ENCODE measurements around the gene FBXL12.

The FBXL12 gene

DNA sequence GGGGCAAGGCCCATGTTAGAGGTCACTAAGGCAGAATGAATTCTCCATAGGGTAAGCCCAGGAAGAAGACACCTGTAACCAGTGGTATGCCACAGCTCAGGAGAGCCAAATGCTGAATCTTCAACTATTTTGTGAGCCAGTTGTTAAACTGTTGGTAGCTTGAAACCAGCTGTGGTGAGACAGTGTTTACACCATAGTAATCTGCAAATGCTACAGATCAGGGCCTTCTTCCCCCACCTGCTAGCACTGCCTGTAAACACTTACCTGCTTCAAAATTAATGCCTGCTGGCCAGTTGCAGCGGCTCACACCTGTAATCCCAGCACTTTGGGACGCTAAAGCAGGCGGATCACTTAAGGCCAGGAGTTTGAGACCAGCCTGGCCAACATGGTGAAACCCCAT, 12.1 kb downstream of the FBXL12 start:
- H3K4me3 ChIP-seq (ENCODE audit: low read length) = no peak overlapping the region
- DNase-seq (ENCODE audit: low read depth) = no peak
- TF ChIP-seq, protein P1, sequence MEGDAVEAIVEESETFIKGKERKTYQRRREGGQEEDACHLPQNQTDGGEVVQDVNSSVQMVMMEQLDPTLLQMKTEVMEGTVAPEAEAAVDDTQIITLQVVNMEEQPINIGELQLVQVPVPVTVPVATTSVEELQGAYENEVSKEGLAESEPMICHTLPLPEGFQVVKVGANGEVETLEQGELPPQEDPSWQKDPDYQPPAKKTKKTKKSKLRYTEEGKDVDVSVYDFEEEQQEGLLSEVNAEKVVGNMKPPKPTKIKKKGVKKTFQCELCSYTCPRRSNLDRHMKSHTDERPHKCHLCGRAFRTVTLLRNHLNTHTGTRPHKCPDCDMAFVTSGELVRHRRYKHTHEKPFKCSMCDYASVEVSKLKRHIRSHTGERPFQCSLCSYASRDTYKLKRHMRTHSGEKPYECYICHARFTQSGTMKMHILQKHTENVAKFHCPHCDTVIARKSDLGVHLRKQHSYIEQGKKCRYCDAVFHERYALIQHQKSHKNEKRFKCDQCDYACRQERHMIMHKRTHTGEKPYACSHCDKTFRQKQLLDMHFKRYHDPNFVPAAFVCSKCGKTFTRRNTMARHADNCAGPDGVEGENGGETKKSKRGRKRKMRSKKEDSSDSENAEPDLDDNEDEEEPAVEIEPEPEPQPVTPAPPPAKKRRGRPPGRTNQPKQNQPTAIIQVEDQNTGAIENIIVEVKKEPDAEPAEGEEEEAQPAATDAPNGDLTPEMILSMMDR (conservative IDR thresholded peaks at IDR 0.05; ENCODE audit: low read length) = no peak

DNA sequence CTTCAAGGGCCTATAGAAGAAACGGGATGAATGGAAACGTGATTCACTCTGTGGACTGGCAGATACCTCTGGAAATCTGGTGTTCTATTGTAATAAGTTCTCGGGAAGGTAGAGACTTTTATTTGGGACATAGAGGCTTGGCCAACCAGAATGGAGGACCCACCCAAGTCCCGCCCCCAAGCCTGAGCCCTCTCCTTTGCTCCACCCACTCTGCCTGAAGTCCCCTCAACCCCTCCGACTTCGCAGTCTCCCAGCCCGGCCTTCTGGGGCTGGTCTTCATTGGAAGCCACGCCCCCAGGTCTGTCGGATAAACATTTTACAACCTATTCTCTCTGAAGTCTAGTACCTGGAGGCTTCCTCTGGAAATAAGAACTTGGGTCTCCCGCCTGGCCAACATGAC, 16.9 kb downstream of the FBXL12 start:
- no peak overlapping the region for H3K4me3 ChIP-seq (ENCODE audit: low read length)
- TF ChIP-seq, protein P1 (conservative IDR thresholded peaks at IDR 0.05; ENCODE audit: low read length) = no peak
- DNase-seq (ENCODE audit: low read depth) = no peak

DNA sequence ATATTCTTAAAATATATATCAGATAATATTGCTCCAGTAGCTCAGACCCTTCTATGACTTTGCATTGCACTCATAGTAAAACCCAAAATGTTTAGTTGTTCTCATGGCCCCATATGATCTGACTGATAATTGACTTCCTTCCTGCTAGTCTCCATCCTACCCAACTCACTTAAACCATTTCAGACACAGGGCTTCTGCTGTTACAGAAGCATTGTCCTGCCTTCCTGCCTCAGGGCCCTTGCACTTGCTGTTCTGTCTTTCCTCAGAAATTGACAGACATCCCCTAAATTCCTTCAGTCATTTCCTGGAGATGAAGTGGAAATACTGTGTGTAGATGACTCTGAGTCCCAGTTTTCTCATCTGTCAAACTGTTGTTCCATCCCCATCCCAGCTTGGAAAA, 19.7 kb downstream of the FBXL12 start:
- no peak for DNase-seq (ENCODE audit: low read depth)

DNA sequence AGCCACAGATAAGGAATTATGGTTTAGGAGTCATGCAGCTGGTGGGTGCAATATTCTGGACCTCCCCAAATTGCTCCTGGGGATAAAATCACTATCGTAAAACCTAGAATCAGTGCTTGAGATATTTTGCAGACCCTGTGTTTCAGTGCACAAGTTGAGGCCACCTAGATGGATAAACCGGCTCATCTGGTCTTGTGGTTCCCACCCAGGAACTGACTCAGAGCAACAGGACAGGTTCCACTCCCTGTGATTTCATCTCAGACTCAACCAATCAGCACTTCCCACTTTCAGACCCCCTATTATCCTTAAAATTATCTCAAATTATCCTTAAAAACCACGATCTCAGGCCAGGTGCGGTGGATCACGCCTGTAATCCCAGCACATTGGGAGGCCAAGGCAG, 21.0 kb downstream of the FBXL12 start:
- DNase-seq (ENCODE audit: low read depth) = no peak
- TF ChIP-seq, protein P1 (conservative IDR thresholded peaks at IDR 0.05; ENCODE audit: low read length) = no peak
- H3K4me3 ChIP-seq (ENCODE audit: low read length) = no peak overlapping the region

More for the DNA sequence above, 19.7 kb downstream of the FBXL12 start:
- no peak overlapping the region for H3K4me3 ChIP-seq (ENCODE audit: low read length)
- TF ChIP-seq, protein P1 (conservative IDR thresholded peaks at IDR 0.05; ENCODE audit: low read length) = no peak

DNA sequence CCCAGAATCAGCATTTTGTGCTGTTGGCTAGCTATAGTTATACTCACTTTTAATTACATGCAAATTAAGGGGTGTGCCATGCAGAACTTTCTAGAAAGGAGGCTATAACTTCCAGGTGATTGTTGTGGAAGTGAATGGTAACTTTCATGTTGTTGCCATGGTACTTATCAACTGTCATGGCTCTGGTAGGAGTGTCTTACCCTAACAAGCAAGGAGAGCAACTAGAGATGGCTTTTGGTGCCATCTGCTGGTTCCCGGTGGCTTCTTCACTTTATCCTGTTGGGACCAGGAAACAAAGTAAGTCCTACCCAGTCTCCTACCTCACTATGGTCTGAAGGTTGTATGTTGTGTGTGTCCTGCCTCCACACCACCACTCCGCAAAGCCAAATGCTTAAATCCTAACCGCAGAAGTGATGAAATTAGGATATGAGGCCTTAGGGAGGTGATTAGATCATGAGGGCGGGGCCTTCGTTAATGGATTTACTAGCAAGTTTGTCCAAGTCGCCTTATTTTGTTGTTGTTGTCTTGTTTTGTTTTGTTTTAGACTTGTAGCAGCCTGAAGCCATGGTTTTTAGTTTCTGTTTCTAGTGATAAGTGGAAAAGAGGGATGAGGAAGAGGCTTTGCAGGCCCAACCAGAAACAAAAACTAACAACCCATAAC, 22.6 kb downstream of the FBXL12 start:
- DNase-seq (ENCODE audit: low read depth) = peak; percentile 87
- H3K4me3 ChIP-seq (ENCODE audit: low read length) = no peak overlapping the region
- TF ChIP-seq, protein P1 (conservative IDR thresholded peaks at IDR 0.05; ENCODE audit: low read length) = peak; percentile 92

DNA sequence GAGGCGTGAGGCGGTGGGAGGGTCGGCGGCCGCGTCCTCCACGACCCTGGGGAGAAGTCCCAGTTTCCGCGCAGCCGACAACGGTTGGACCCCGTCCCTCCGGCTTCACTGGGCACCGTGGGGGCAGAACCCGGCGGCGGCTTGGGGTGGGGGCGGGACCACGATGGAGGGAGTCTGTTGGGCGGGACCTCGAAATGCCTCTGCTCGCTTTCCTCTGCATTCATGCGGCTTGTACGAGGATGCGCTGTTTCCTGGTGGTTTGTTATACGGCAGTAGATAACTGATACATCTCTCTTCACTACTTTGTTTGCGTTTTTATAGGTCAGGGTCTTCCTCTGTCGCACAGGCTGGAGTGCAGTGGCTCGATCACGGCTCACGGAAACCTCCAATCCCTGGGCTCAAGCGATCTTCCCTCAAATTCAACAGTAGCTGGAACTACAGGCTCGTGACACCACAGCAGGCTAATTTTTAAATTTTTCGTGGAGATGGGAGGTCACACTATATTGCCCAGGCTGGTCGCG, 25.7 kb downstream of the FBXL12 start:
- TF ChIP-seq, protein P1 (conservative IDR thresholded peaks at IDR 0.05; ENCODE audit: low read length) = no peak
- H3K4me3 ChIP-seq (ENCODE audit: low read length) = peak overlapping the region; percentile 87
- DNase-seq (ENCODE audit: low read depth) = peak; percentile 36
